Endodermal cell (in vitro differentiated cells): ENCODE measurements around the gene HBS1L. TPM values are rescaled to one million over a fixed set of nuclear protein-coding genes. Genes with fewer than 3 reads are reported as not detected.

Experiments used
- DNase-seq: peaks from one replicate; pipeline ENCODE4 v3.0.0-alpha.2; 2017
- H3K27ac ChIP-seq: 2 replicates; pipeline ENCODE4 v1.5.1; 2013; ENCODE audit warnings: mild to moderate bottlenecking, low read depth, low read length, moderate library complexity
- H3K27me3 ChIP-seq: 2 replicates; pipeline ENCODE4 v1.6.1; 2013; ENCODE audit warnings: mild to moderate bottlenecking, low read length, moderate library complexity; ENCODE audit not compliant: insufficient read depth, control insufficient read depth, poor library complexity, severe bottlenecking
- H3K36me3 ChIP-seq: 2 replicates; pipeline ENCODE4 v1.7.0; 2013; ENCODE audit warnings: mild to moderate bottlenecking, low read length, moderate library complexity; ENCODE audit not compliant: control insufficient read depth, insufficient read depth
- H3K4me1 ChIP-seq: one replicate; pipeline ENCODE4 v1.7.0; 2013; ENCODE audit warnings: low read length; ENCODE audit not compliant: control insufficient read depth, insufficient read depth
- H3K4me3 ChIP-seq: 2 replicates; pipeline ENCODE4 v1.5.1; 2013; ENCODE audit warnings: mild to moderate bottlenecking, low read length, moderate library complexity
- H3K9ac ChIP-seq: 2 replicates; pipeline ENCODE4 v1.6.1; 2013; ENCODE audit warnings: mild to moderate bottlenecking, low read length, moderate library complexity; ENCODE audit not compliant: poor library complexity, severe bottlenecking; ENCODE audit errors: extremely low read depth
- H3K9me3 ChIP-seq: 2 replicates; pipeline ENCODE4 v1.6.1; 2013; ENCODE audit warnings: mild to moderate bottlenecking, low read length, moderate library complexity; ENCODE audit not compliant: control insufficient read depth
- H3K27ac Mint-ChIP-seq: 2 replicates; pipeline ENCODE4 v1.8.0; 2020; ENCODE audit warnings: mixed read lengths
- H3K27me3 Mint-ChIP-seq: 2 replicates; pipeline ENCODE4 v1.8.0; 2021; ENCODE audit warnings: mild to moderate bottlenecking, mixed read lengths; ENCODE audit not compliant: insufficient read depth
- H3K36me3 Mint-ChIP-seq: 2 replicates; pipeline ENCODE4 v1.8.0; 2020; ENCODE audit warnings: low read depth, mixed read lengths
- H3K4me1 Mint-ChIP-seq: 2 replicates; pipeline ENCODE4 v1.8.0; 2020; ENCODE audit warnings: mixed read lengths
- H3K4me3 Mint-ChIP-seq: 2 replicates; pipeline ENCODE4 v1.8.0; 2020; ENCODE audit warnings: mild to moderate bottlenecking, moderate library complexity, mixed read lengths
- H3K9me3 Mint-ChIP-seq: 2 replicates; pipeline ENCODE4 v1.8.0; 2020; ENCODE audit warnings: mild to moderate bottlenecking, mixed read lengths
- CTCF ChIP-seq: fragments of 200-600 bp; sonication (generic); conservative IDR thresholded peaks from 2 replicates; pipeline ENCODE4 v1.5.0; 2021; ENCODE audit warnings: antibody characterized with exemption, mild to moderate bottlenecking
- WGBS, 2 experiments: methylation state at CpG; one replicate each; pipeline versions ENCODE4 v1.1.5 to v1.1.7; 2013; ENCODE audit warnings: missing lambda C conversion rate in 2 of 2, mixed read lengths in 1 of 2; ENCODE audit not compliant: insufficient coverage in 1 of 2, insufficient read length in 1 of 2; 5-methylcytosine and 5-hydroxymethylcytosine counted together
- total RNA-seq, 2 donors: library from RNA; stranded (reverse); fragmentation: NEBNext Ultra II Directional in 1 of 2; extraction: Animal tissue kit (Norgen Biotek cat#: 25700) in 1 of 2; gene quantifications; 2 replicates in 1 of 2; 3 replicates in 1 of 2; pipeline ENCODE4 v1.2.1, GENCODE V29; 2021

Gene HBS1L
- total RNA-seq, 2 donors from 2014 or later = 106 to 122 TPM

DNA sequence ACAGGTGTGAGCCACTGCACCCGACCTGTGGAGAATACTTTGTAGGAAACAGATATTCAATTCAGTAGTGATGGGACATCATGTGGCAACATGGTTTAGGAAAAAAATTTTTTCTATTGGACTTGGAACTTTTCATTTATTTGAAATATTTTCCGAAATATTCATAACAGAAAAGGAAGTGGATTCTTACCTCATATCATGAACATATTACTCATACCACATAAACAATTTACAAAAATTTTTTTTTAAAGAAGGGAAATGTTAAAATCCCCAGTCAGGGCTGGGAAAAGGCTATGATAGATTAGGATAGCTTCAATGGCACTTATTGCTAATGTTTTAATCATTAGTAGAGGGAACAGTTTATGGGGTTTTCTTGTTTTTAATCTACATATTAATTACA lies 97.9 kb downstream of the HBS1L start:
- H3K9me3 ChIP-seq = peaks cover 17% of the 10 kb centered on the region
- no peaks in the 10 kb centered on the region for H3K27me3 Mint-ChIP-seq
- no peak overlapping the region for H3K27ac Mint-ChIP-seq
- H3K9me3 Mint-ChIP-seq = peaks cover 13% of the 10 kb centered on the region
- no peak overlapping the region for H3K27ac ChIP-seq
- no peaks in the 10 kb centered on the region for H3K27me3 ChIP-seq
- no peak overlapping the region for H3K9ac ChIP-seq
- no peaks in the 10 kb centered on the region for H3K4me1 Mint-ChIP-seq
- no peak overlapping the region for H3K4me3 ChIP-seq
- peaks cover 10% of the 10 kb centered on the region for H3K36me3 ChIP-seq
- DNase-seq = no peak
- WGBS, 2 experiments = 67 to 92% methylated on average over 1 of the region's 2 CpGs
- no peak overlapping the region for H3K4me3 Mint-ChIP-seq
- TF ChIP-seq CTCF = no peak
- H3K4me1 ChIP-seq = no peaks in the 10 kb centered on the region
- peaks cover 26% of the 10 kb centered on the region for H3K36me3 Mint-ChIP-seq

GRCh38 chr6:134956032-134956431 lies 98.6 kb downstream of the HBS1L start:
- WGBS, 2 experiments = 85 to 94% methylated on average over 3 to 5 of the region's 5 CpGs
- no peak for DNase-seq
- no peak overlapping the region for H3K27ac Mint-ChIP-seq

DNA sequence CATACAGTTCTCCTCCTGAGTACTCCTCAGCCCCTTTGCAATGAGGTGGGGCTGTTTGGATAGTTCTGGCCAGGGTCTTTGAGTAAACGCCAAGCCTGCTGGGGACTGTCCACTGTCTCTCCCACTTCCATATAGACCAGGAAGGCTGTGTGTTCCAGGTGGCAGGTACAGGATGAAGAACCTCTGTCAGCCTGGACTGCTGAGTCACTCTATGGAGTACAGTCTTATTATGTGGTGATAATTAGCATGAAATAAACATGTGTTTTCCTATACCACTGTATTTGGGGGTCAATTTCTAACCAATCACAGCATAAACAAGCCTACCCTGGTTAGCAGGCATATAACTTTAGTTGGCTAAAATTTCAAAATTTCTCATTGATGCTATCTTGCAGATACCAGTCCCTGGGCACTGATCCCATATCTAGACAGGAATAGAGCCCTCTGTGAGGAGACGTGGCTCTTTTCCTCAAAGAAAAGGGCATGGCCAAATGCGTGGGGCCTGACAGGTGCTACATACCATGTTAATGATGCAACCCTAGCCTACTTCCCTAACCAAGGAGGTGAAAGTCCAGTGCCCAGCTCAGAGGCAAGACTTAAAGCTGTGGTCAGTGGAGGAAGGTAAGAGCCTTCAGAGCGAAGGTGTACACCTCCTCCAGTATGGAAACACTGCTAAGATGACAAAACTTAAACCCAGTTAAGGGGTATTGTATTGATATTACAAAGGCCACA lies 100.2 kb downstream of the HBS1L start:
- Mint-ChIP-seq H3K27ac (no peak overlapping the region), H3K27me3 (no peaks in the 10 kb centered on the region), H3K4me1 (no peaks in the 10 kb centered on the region), H3K9me3 (peaks cover 3% of the 10 kb centered on the region), H3K4me3 (no peak overlapping the region), H3K36me3 (peaks cover 9% of the 10 kb centered on the region)
- no peak for TF ChIP-seq CTCF
- Histone ChIP-seq H3K4me1 (no peaks in the 10 kb centered on the region), H3K9me3 (peaks cover 4% of the 10 kb centered on the region), H3K4me3 (no peak overlapping the region), H3K27me3 (no peaks in the 10 kb centered on the region), H3K27ac (no peak overlapping the region), H3K9ac (no peak overlapping the region), H3K36me3 (peaks cover 6% of the 10 kb centered on the region)
- DNase-seq = no peak
- 94% methylated on average over 4 of the region's 4 CpGs; no CpG with 5 or more reads in 1 of the 2 experiments for WGBS, 2 experiments

More at GRCh38 chr6:134956032-134956431, 98.6 kb downstream of the HBS1L start:
- Mint-ChIP-seq H3K9me3 (peaks cover 13% of the 10 kb centered on the region), H3K4me1 (no peaks in the 10 kb centered on the region), H3K4me3 (no peak overlapping the region), H3K27me3 (no peaks in the 10 kb centered on the region), H3K36me3 (peaks cover 20% of the 10 kb centered on the region)
- Histone ChIP-seq H3K4me1 (no peaks in the 10 kb centered on the region), H3K9ac (no peak overlapping the region), H3K4me3 (no peak overlapping the region), H3K27me3 (no peaks in the 10 kb centered on the region), H3K9me3 (peaks cover 17% of the 10 kb centered on the region), H3K27ac (no peak overlapping the region), H3K36me3 (peaks cover 10% of the 10 kb centered on the region)
- TF ChIP-seq CTCF = no peak
